A549 treated with AZD9567 at 1 μM for 4 hours (cell line): Measurements from ENCODE around the gene UGCG. TPM values are rescaled to one million over a fixed set of nuclear protein-coding genes. Genes with fewer than 3 reads are reported as not detected.

Experiments
- total RNA-seq: library from RNA; stranded (reverse); fragments of 200-300 nt; extraction: Qiagen RNA extraction; gene quantifications from 5 replicates; pipeline ENCODE4 v1.2.3, GENCODE V29; 2022; ENCODE audit not compliant: insufficient read depth

The UGCG gene
- total RNA-seq = 21.6 to 33.5 TPM (median 23.4 TPM) in 5 replicates

GRCh38 chr9:111895996-111896941, at the start of gene UGCG:
Gene UGCG, plus strand, starts transcription at chr9:111896814. Its CDS starts 402 bp downstream, at chr9:111897216.

Other genes starting within 250 kb of the UGCG start
- 50.8 to 82.3 TPM (median 72.9 TPM) in 5 replicates for gene GNG10, start 235.2 kb upstream of the UGCG start, total RNA-seq
- gene SHOC1, start 101.9 kb upstream of the UGCG start, total RNA-seq = 0.02 TPM in 1 of 5 replicates, not detected in the others